Trophoblast cell (in vitro differentiated cells and primary cell): Measurements from ENCODE around the gene KCNJ1.

ENCODE experiments used
- DNase-seq, 2 donors: peaks; one replicate each; pipeline ENCODE4 v3.0.0-alpha.2; 2016
- H2AFZ ChIP-seq: 2 replicates; pipeline ENCODE4 v1.6.1; 2013; ENCODE audit warnings: low read length, moderate library complexity, mild to moderate bottlenecking; ENCODE audit not compliant: insufficient read depth, poor library complexity
- H2AK5ac ChIP-seq: 2 replicates; pipeline ENCODE4 v1.6.1; 2013; ENCODE audit warnings: mild to moderate bottlenecking, low read length
- H2BK120ac ChIP-seq: 2 replicates; pipeline ENCODE4 v1.6.1; 2013; ENCODE audit warnings: low read length, mild to moderate bottlenecking, moderate library complexity; ENCODE audit not compliant: insufficient read depth, poor library complexity
- H2BK12ac ChIP-seq: 2 replicates; pipeline ENCODE4 v1.6.1; 2013; ENCODE audit warnings: mild to moderate bottlenecking, low read length, moderate library complexity
- H2BK5ac ChIP-seq: 2 replicates; pipeline ENCODE4 v1.6.1; 2013; ENCODE audit warnings: low read length, low read depth, moderate library complexity, mild to moderate bottlenecking; ENCODE audit not compliant: poor library complexity
- H3K14ac ChIP-seq: 2 replicates; pipeline ENCODE4 v1.6.1; 2013; ENCODE audit warnings: mild to moderate bottlenecking, low read length
- H3K18ac ChIP-seq: 2 replicates; pipeline ENCODE4 v1.6.1; 2013; ENCODE audit warnings: mild to moderate bottlenecking, low read length
- H3K23ac ChIP-seq: 2 replicates; pipeline ENCODE4 v1.6.1; 2013; ENCODE audit warnings: low read length
- H3K27ac ChIP-seq: 2 replicates; pipeline ENCODE4 v1.5.1; 2013; ENCODE audit warnings: low read depth, mild to moderate bottlenecking, inconsistent platforms, low read length, moderate library complexity
- H3K27me3 ChIP-seq: 2 replicates; pipeline ENCODE4 v1.6.1; 2013; ENCODE audit warnings: inconsistent platforms, mild to moderate bottlenecking, low read length, moderate library complexity; ENCODE audit not compliant: insufficient read depth
- H3K36me3 ChIP-seq, 2 experiments: 1 replicate in 1 of 2; 2 replicates in 1 of 2; pipeline ENCODE4 v1.6.1; 2013; ENCODE audit warnings: low read length in 2 of 2, mild to moderate bottlenecking in 2 of 2, moderate library complexity in 1 of 2; ENCODE audit not compliant: insufficient read depth in 2 of 2, control insufficient read depth in 1 of 2
- H3K4ac ChIP-seq: 2 replicates; pipeline ENCODE4 v1.6.1; 2013; ENCODE audit warnings: low read depth, mild to moderate bottlenecking, low read length, moderate library complexity
- H3K4me1 ChIP-seq, 2 experiments: 1 replicate in 1 of 2; 2 replicates in 1 of 2; pipeline ENCODE4 v1.6.1; 2013; ENCODE audit warnings: low read length in 2 of 2, mild to moderate bottlenecking in 2 of 2, moderate library complexity in 1 of 2; ENCODE audit not compliant: insufficient read depth in 2 of 2, control insufficient read depth in 1 of 2
- H3K4me2 ChIP-seq: 2 replicates; pipeline ENCODE4 v1.6.1; 2013; ENCODE audit warnings: inconsistent platforms, mild to moderate bottlenecking, low read length, moderate library complexity
- H3K4me3 ChIP-seq: 2 replicates; pipeline ENCODE4 v1.5.1; 2013; ENCODE audit warnings: mild to moderate bottlenecking, low read depth, low read length, inconsistent platforms
- H3K79me1 ChIP-seq: one replicate; pipeline ENCODE4 v1.6.1; 2013; ENCODE audit warnings: low read length
- H3K79me2 ChIP-seq: 2 replicates; pipeline ENCODE4 v1.6.1; 2013; ENCODE audit warnings: low read length, mild to moderate bottlenecking; ENCODE audit not compliant: control insufficient read depth, insufficient read depth, poor library complexity
- H3K9ac ChIP-seq: 2 replicates; pipeline ENCODE4 v1.6.1; 2013; ENCODE audit warnings: mild to moderate bottlenecking, low read length
- H3K9me3 ChIP-seq: 2 replicates; pipeline ENCODE4 v1.6.1; 2013; ENCODE audit warnings: low read depth, mild to moderate bottlenecking, control low read depth, inconsistent platforms, low read length; ENCODE audit not compliant: insufficient read depth
- H4K12ac ChIP-seq: 2 replicates; pipeline ENCODE4 v1.6.1; 2013; ENCODE audit warnings: low read depth, mild to moderate bottlenecking, low read length, moderate library complexity
- H4K8ac ChIP-seq: 2 replicates; pipeline ENCODE4 v1.6.1; 2013; ENCODE audit warnings: low read depth, mild to moderate bottlenecking, low read length, moderate library complexity
- H4K91ac ChIP-seq: one replicate; pipeline ENCODE4 v1.6.1; 2013; ENCODE audit warnings: low read depth, mild to moderate bottlenecking, low read length, moderate library complexity
- WGBS: extraction: QIAGEN DNeasy Blood & Tissue Kit; methylation state at CpG from one replicate; pipeline ENCODE4 v1.1.7; 2013; ENCODE audit warnings: missing lambda C conversion rate; ENCODE audit not compliant: insufficient read length, insufficient coverage; ENCODE audit errors: extremely low coverage; 5-methylcytosine and 5-hydroxymethylcytosine counted together

The KCNJ1 gene

DNA sequence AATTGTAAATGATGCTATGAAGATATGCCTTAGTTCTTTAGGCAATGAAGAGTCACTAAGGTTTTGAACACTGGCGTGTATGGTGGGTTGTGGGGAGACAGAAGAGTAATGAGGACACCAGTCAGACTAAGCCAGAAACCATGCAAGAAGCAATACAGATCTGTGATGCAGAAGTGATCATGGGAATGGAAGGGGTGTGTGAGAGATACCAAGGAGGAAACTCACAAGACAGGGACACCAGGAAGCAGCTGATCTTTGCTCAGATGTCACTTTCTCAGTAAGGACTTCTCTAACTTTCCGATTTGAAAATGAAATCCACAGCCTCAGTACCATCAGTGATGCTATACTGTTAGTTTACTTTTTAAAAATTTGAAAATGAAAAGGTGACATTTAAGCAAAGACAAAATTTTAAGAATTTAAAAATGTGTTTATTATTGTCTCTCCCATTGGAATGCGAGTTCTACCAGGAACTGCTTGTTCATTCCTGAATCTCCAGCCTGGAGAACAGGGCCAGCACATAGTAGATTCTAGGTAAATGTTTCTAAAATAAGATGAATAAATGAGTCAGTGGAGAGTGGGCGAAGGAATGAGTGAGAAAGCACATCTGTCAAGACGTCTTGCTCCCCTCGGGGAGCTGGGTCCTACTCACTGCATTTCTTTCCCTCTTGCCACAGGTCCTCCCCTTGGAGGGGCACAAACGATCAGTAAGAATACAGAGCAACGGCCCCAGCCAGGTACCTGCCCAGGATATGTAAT lies 60.4 kb downstream of the KCNJ1 start:
- Histone ChIP-seq H4K8ac (no peak overlapping the region), H2BK12ac (no peak overlapping the region), H2BK5ac (no peak overlapping the region), H2AFZ (no peak overlapping the region), H3K79me2 (no peaks in the 10 kb centered on the region), H4K91ac (no peak overlapping the region), H3K9me3 (peaks cover 4% of the 10 kb centered on the region), H2BK120ac (no peak overlapping the region), H3K23ac (no peak overlapping the region), H3K18ac (no peak overlapping the region), H4K12ac (no peak overlapping the region), H2AK5ac (no peak overlapping the region), H3K79me1 (no peaks in the 10 kb centered on the region), H3K27ac (no peak overlapping the region), H3K9ac (no peak overlapping the region), H3K36me3 (no peaks in the 10 kb centered on the region), H3K4me3 (no peak overlapping the region), H3K4me2 (no peak overlapping the region), H3K4ac (no peak overlapping the region), H3K4me1 (peaks cover 2 to 13% of the 10 kb centered on the region in 2 experiments), H3K14ac (no peak overlapping the region), H3K27me3 (no peaks in the 10 kb centered on the region)
- DNase-seq: no peak
- WGBS: no CpG with 5 or more reads among the region's 8 CpGs

DNA sequence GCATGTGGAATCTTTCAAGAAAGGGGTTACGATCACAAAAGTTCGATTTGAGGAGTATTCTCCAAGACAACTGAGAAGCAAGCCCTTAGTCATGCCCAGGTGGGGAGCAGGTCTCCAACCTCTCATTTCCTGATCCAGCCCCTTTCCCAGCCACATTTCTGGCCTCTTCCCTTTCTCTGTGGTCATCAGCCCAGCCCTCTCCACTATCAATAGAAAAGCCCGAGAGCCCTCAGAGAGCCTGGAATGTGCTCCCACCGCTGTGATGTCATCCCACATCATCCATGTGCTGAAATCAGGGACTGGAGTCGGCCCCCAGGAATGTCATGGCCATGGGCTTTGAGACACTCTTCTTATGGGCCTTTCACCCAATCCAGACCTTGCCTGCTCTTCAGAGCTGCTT lies 62.6 kb downstream of the KCNJ1 start:
- H2BK5ac ChIP-seq: no peak overlapping the region

GRCh38 chr11:128803449-128804245 lies 63.4 kb downstream of the KCNJ1 start:
- Histone ChIP-seq H4K8ac (no peak overlapping the region), H3K23ac (peak overlapping the region; percentile 8), H3K14ac (no peak overlapping the region), H3K4me3 (no peak overlapping the region), H3K9ac (no peak overlapping the region), H2BK5ac (no peak overlapping the region), H3K79me2 (no peaks in the 10 kb centered on the region), H3K36me3 (no peaks in the 10 kb centered on the region), H3K4me1 (peaks cover 2 to 13% of the 10 kb centered on the region in 2 experiments), H3K27ac (no peak overlapping the region), H4K91ac (no peak overlapping the region), H3K4me2 (no peak overlapping the region), H3K79me1 (no peaks in the 10 kb centered on the region), H3K4ac (no peak overlapping the region), H2AFZ (no peak overlapping the region), H3K18ac (no peak overlapping the region), H2BK120ac (peak overlapping the region; percentile 29), H3K27me3 (no peaks in the 10 kb centered on the region), H4K12ac (no peak overlapping the region), H2AK5ac (no peak overlapping the region), H3K9me3 (peaks cover 1% of the 10 kb centered on the region), H2BK12ac (no peak overlapping the region)
- WGBS: no CpG with 5 or more reads among the region's 6 CpGs
- DNase-seq: no peak

More for the DNA sequence above, 62.6 kb downstream of the KCNJ1 start:
- no peak overlapping the region for H4K91ac ChIP-seq
- peaks cover 2 to 13% of the 10 kb centered on the region in 2 experiments for H3K4me1 ChIP-seq
- no peak overlapping the region for H3K18ac ChIP-seq
- H3K14ac ChIP-seq: no peak overlapping the region
- H2AFZ ChIP-seq: no peak overlapping the region
- no peak for DNase-seq
- H3K4me3 ChIP-seq: no peak overlapping the region
- H3K4ac ChIP-seq: no peak overlapping the region
- no CpG with 5 or more reads among the region's 5 CpGs for WGBS
- H3K23ac ChIP-seq: no peak overlapping the region
- H2BK120ac ChIP-seq: no peak overlapping the region
- no peak overlapping the region for H3K27ac ChIP-seq
- no peak overlapping the region for H4K8ac ChIP-seq
- H3K9me3 ChIP-seq: peaks cover 1% of the 10 kb centered on the region
- no peaks in the 10 kb centered on the region for H3K79me1 ChIP-seq
- no peak overlapping the region for H3K4me2 ChIP-seq
- H4K12ac ChIP-seq: no peak overlapping the region
- no peaks in the 10 kb centered on the region for H3K27me3 ChIP-seq
- no peaks in the 10 kb centered on the region for H3K36me3 ChIP-seq
- H2BK12ac ChIP-seq: no peak overlapping the region
- no peak overlapping the region for H3K9ac ChIP-seq
- no peak overlapping the region for H2AK5ac ChIP-seq
- H3K79me2 ChIP-seq: no peaks in the 10 kb centered on the region

DNA sequence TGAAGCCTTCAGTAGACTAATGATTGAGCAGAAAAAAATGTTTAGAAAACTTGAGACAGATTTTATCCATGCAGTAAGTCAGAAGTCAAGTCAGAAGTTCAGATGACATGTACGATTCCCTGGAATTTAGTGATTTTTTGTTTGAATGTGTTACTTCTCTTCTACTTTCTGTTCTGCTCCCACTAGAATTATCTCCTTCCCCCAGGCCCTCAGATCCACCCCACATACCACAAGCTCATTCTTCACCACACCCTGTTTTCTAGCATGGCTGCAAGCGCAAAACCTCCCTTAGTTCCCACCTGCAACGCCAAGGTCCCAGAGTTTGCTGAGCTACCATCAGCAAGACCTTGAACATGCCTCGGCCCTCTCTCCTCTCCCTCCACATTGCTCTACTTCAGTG lies 64.1 kb downstream of the KCNJ1 start:
- Histone ChIP-seq H2AK5ac (no peak overlapping the region), H3K4me2 (no peak overlapping the region), H3K36me3 (no peaks in the 10 kb centered on the region)

More for the DNA sequence above, 64.1 kb downstream of the KCNJ1 start:
- Histone ChIP-seq H4K12ac (no peak overlapping the region), H3K18ac (no peak overlapping the region), H3K4ac (no peak overlapping the region), H3K4me3 (no peak overlapping the region), H3K27me3 (no peaks in the 10 kb centered on the region), H3K9me3 (peaks cover 1% of the 10 kb centered on the region), H3K9ac (no peak overlapping the region), H2BK120ac (peak overlapping the region; percentile 29), H4K8ac (no peak overlapping the region), H2AFZ (no peak overlapping the region), H3K23ac (peak overlapping the region; percentile 8), H3K79me1 (no peaks in the 10 kb centered on the region), H4K91ac (no peak overlapping the region), H2BK5ac (no peak overlapping the region), H2BK12ac (no peak overlapping the region), H3K27ac (no peak overlapping the region), H3K79me2 (no peaks in the 10 kb centered on the region), H3K14ac (no peak overlapping the region), H3K4me1 (peaks cover 2 to 13% of the 10 kb centered on the region in 2 experiments)
- DNase-seq: no peak
- no CpG with 5 or more reads among the region's 4 CpGs for WGBS
